NCI-H526 (cell line): ENCODE results near the gene EBF4.
"Not testable (repeated sequence)": the region's sequence is repeated elsewhere in the genome, so short reads cannot be mapped to it uniquely, and the experiment has no call there.

Experiments
- DNase-seq, 2 experiments: peaks; one replicate each; lab custom pipeline; 2025; lab: John Stamatoyannopoulos, UW

EBF4 gene

DNA sequence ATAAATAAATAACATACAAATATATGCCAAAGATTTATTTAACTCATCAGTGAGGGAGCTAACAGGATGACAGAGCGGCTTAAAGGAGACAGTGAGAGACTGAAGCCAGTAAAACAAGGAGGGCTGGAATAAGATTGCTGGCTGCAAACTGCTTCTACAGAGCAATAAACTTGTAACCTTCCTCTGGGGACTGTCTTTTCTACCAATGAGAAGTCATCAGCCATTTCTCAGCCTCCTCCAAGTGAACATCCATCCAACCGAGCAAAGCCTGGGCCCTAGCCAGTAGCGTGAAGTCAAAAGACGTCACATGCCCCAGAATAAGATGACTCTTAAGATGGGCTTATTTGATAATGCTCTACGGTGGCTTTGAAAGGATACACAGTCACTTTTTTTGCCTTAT is 65.4 kb downstream of the EBF4 start:
- DNase-seq = no peak

DNA sequence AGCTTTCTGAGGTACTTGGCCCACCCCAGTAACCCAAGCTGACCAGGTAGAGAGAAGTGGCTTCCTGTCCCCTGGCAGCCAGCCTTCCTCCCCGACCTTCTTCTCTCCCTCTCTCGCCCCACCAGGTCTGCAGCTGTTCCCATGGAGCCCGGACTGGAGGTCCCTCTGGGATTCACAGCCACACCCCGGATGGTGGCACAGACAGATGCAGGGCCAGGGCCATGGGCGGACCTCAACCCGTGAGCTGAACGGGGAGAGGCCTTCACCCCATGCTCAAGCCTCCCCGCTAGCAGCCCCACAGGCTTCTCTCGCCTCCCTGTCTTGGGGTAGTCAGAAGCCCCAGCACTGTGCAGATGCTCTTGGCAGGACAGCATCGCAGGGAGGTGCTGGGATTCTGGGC is 66.6 kb downstream of the EBF4 start:
- DNase-seq = no peak

DNA sequence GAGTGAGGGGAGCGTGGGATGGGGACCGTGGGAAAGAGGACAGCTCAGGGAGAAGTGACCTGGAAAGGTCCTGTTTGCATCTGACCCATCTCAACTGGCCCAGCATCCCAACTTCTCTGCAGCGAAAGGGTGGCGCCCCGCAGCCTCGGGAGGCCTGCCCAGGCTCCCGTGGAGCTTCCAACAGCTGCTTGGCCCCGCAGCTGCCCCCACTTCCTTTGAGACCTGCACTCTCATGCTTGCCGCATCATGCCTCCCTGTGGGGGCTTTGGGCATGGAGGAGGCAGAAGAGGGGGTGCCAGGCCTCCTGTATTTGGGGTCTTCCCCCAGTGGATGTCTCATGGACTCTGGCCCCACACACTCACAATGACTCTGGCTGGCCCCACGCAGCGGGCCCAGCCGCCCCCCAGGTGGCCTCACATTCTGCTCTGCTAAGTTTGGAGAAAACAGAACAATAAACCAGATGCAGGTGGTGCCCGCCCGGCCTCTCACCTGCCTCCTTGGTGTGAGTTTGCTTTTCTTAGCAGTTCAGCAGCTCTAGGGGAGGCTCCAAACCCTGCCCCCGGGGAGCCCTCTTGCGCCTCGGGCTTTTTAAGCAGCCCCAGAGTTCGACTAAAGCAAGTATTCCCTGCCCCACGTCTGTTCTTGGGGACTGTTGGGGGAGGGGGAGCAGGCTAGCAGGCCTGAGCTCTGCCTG is 67.2 kb downstream of the EBF4 start:
- no peak for DNase-seq

DNA sequence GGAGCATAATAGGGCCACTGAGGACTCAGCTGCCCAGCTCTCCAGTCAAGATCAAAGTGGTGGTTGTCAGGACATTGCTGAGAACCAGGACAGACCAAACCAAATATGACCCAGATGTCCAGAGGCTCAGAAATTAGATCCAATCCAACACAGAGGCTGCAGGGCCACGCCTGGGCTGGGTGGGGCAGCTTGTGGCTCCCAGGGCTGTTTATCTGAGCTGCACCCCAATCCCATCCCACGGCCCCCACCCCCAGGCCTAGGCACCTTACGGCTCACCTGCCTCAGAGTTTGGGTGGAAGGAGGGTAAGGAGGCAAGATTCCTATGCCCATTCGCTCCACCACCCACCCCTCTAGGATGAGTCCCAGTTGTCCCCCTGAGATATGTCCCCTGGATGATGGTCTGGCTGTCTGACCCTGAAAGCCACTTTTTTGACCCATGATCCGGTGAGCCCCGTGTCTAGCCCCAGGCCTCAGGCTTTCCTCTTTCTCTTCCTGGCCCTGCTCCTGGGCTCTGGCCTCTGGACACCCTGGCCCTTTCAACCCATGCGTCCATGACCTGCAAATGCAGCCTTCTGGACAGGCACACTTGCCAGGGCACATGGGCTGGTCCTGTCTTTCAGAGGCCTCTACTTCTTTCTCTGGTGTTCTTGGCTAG is 67.8 kb downstream of the EBF4 start:
- DNase-seq = no peak

DNA sequence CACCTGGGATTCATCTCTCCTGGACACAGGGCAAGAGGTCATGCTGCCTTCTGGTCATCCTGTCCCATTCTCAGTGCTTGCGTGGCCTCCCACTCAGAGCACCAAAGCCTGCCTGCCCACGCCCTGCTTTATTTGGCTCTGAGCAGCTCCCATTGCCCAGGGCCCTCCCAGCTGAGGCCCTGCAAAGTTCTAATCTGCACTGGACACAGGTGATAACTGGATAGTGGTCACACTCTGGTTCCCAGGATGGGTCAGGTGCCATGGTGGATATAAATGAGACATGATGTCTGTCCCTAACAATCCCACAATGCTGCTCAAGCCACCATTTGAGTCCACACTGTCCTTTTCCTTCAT is 68.3 kb downstream of the EBF4 start:
- DNase-seq = no peak

DNA sequence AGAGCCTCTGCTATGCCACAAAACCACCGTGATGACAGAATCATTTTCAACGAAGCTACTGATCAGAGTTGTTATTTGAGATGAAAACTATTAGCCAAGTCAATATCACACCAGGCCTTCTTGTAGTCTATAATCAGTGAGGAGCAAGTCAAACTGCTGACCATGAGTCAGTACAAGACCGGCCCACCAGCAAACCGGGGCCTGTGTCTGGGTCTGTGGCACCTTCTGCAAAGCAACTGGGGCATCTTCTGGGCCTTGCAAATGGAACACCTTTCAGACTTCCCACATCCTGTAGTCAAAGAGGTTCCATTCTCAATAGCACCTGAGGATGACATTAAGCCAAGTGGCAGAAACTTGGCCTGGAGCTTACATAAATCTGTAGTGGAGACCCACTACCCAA is 69.3 kb downstream of the EBF4 start:
- DNase-seq = no peak

DNA sequence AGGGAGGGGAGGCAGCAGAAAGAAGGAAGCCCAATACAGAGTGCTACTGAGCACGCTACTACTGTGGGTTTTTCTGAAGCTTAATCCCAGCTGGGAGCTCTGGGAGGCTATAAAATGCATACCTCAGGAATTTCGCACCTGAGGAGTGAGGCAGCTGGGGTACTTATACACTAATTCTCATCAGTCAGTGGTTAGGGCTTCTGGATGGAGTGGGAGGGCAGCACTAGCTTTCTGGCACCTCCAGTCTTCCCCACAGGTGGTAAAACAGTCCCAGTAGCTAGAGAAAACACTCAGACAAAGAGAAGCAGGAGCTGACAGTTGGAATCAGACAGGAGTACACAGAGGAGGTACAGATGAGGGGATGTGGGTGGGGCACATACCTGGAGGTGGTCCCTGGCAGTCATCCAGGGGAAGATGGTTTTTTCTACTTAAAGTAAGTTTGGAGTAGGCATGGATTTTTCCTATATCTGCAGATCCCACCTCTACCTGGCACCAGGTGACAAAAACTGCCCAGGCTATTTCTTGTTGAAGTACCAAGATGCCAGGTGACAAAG is 70.1 kb downstream of the EBF4 start:
- DNase-seq = no peak

DNA sequence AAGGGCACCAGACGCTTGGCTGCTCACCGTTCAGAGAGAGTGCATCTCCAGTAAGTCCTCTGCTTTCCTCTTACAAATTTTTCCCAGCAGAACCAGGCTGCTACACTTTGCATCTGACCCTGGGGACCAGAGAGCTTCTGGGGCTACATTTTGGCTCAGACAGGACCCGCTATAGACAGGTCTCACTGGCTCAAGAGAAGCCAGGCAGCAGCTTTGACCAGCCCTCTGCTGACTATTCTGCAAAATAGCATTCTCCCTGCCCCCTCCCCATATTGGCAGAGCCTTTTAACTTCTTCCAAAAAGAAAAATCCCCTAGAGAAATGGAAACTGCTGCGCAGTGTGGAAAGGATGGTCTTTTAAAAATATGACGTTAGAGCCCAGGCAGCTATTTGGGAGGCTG is 70.6 kb downstream of the EBF4 start:
- no peak for DNase-seq

DNA sequence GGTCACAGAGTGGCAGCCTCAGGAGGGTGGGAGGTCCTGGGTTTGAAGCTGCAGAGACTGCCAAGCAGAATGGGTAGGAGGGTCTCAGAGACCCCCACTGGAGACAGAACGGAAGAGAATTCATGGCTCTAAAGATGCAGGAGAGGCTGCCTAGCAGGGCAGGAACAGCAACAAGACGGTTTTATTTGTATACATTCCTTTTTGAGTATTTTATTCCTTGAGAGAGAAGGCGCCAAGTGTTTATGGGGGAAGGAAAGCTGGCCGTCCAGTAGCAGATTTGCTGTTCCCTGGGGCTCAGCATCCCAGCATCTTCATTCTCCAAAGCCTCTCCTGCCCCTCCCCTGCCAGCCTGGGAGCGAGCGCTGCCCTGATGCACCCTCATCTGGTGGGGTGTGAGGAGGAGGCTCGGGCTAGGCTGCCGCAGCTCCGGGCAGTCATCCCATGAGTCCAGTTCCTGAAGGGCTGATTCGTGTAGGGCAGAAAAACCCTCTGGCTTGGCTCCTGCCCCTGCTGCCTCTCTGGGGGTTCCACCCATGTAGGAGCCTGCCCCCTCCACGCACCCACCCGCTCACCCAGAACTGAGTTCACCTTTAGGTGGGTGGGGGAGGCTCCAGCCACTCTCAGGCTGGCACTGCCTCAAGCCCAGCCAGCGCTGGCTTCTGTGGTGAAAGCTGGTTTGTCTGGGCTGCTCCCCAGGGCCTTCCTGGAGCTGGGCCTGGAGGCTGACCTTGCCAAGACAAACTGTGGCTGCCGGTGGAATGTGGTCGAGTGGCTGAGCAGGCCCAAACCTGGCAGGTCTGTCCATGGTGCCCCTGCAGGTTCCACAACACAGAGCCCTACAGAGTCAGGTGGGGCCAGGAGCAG is 75.4 kb downstream of the EBF4 start:
- no peak for DNase-seq

DNA sequence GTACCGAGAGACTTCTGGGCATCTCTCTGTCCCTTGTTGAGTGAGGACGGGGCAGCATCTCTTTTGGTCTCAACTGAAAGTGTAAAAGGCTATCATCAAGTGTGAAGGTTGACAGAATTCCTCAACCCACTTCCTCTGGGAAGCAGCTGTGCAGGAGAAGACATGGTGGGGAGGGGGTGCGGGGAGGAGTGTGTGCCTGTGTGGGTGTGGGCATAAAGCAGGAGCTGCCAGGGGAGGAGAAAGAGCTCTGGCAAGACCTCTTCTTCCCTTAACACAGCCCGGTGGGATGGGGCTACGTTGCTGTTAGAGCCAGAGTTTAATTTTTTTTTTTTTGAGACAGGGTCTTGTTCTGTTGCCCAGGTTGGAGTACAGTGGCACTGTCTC is 76.0 kb downstream of the EBF4 start:
- no peak for DNase-seq

DNA sequence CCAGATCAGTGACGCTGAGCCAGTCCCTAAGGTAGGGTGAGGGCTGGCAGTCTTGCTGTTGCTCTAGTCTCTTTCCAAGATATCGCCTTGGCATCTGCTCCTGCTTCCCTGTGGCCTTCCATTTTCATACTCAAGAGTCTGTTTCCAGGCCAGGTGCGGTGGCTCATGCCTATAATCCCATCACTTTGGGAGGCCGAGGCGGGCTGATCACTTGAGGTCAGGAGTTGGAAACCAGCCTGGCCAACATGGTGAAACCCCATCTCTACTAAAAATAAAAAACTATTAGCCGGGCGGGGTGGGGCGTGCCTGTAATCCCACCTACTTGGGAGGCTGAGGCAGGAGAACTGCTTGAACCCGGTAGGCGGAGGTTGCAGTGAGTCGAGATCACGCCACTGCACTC is 77.5 kb downstream of the EBF4 start:
- DNase-seq = not testable (repeated sequence)

DNA sequence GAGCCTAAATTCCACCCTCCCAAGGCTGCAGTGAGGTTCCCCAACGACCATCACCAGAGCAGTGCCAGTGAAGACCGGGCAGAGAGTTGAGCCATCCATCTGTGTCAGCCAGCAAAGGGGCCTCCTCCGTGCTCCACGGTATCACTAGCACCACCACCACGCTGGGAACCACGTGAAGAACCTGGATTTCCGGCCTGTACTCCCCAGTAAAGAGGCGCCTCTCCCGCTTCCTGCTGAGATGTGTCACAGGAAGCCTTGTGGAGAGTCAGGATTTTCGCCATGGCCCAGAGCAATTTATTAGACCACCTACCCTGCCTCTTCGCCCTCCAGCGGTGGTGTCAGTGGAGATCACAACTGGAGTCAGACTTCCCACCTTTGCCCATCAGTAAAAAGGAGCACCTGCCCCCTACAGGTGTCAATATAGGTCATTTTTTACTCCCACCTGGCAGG is 79.1 kb downstream of the EBF4 start:
- DNase-seq = no peak

DNA sequence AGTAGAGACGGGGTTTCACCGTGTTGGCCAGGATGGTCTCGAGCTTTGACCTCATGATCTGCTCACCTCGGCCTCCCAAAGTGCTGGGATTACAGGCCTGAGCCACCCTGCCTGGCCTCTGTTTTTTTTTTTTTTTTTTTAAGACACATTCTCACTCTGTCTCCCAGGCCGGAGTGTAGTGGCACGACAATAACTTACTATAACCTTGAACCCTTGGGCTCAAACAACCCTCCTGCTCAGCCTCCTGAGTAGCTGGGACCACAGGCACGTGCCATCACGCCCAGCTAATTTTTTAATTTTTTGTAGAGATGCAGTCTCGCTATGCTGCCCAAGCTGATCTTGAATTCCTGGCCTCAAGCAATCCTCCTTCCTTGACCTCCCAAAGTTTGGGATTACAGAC is 81.2 kb downstream of the EBF4 start:
- no peak for DNase-seq

DNA sequence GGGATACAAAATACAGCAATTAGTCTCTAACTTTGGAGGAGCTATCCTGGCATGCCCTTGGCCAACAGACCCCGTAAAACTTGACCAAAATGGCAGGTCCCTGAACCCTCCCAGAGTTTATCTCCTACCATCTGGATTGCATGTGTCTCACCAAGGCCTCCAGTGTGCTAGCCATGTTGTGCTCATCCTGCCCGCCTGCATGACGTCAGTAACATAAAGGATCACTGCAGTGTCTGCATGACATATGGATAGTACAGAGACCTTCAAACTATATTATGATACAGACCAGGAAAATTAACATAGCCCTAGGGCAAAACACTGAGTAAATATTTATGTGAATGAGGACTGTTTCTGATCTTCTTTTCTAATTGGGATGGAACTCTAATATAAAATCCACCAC is 82.6 kb downstream of the EBF4 start:
- DNase-seq = no peak

DNA sequence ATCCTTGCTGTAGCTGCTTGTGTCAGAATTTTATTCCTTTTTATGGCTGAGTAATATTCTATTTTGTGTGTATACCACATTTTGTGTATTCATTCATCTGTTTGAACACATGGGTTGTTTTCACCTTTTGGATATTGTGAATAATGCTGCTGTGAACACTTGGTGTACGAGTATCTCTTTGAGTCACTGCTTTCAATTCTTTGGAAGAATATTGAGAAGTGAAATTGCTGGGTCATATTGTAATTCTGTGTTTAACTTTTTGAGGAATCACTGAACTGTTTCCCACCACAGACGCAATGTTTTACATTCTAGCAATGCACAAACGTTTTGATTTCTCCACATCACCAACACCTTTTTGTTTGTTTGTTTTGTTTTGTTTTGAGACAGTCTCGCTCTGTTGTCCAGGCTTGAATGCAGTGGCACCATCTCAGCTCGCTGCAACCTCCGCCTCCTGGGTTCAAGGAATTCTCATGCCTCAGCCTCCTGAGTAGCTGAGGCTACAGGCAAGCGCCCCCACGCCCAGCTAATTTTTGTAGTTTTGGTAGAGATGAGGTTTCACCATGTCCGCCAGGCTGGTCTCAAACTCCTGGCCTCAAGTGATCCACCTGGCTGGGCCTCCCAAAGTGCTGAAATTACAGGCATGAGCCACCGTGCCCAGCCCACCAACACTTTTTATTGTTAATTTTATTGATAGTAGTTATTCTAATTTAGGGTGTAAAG is 86.2 kb downstream of the EBF4 start:
- DNase-seq = no peak

DNA sequence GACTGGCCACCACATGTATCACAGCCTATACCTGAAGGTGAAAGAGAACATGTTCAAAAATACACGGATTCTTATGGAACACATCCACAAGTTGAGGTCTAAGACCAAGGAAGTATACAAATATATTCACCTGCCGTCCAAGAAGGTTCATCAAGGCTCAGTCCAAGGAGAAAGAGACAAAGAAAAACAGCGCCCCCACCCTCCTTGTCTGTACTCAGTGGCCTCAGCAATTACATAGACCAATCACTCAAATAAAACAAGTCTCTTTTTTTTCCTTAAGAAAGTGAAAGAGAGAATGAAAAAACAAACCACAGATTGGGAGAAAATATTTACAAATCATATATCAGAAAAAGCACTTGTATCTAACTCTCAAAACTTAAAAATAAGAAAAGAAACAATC is 88.4 kb downstream of the EBF4 start:
- no peak for DNase-seq

DNA sequence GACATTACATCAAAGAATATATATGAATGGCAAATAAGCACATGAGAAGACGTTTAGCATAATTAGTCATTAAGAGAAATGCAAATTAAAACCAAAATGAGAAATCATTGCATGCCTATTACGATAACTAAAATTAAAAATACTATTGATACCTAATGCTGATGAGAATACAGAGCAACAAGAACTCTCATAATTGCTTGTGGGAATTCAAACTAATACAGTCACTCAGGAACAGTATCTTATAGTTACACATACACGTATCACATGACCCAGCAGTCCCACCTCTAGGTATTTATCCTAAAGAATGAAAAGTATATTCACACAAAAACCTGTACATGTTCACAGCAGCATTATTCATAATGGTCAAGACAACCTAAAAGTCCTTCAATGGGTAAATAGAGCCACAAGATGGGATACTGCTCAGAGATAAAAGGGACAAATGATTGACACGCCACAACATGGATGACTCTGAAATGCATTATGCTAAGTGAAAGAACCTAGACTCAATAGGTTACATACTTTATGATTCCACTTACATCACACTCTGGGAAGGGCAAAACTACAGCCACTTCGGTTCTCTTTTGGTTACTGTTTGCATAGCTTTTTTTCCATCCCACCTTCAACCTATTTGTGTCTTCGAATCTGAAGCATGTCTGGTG is 91.5 kb downstream of the EBF4 start:
- no peak for DNase-seq

DNA sequence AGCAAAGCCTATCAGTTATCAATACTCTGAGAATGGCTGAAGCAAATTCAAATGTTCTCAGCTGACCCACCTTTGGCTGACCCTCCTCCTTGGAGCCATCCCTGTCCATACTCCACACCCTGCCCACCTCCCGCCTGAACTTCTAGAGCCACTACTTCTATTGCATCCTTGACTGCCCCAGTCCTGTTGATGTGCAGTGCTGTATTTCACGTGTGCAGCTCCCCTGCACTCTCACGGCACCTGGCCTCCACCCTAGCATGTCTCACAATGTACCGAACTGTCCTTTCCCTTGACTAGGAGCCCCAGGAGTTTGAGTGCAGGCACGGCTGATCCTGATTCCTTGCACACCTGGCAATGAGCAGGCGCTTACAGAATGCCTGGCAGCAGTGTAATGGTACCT is 100.9 kb downstream of the EBF4 start:
- DNase-seq = no peak

DNA sequence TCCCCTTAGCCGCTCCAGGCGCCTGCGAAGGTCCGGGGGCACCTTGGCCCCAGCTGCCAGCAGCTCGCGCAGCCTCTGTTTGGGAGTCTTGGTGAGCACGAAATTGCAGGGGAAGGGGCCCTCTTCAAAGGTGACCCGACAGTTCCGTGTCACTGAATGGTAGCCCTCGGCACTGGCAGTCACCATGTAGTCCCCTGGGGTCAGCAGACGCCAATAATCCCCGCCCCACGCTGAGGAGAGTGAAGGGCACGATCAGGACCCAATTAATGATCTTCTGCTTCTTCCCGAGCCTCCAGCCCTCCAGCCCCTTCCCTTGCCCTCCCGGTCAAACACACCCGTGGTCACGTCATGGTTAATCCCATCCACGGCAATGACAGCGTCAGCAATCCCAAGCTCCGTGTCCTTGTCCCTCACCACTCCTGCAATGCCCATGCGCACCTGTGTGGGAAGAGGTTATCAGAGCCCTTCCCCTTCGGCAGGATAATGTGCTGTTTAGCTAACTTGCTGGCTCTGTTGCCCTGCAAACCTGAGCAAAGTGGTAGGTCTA is 101.7 kb downstream of the EBF4 start:
- DNase-seq = peak in 1 of 2 experiments; percentile 26

DNA sequence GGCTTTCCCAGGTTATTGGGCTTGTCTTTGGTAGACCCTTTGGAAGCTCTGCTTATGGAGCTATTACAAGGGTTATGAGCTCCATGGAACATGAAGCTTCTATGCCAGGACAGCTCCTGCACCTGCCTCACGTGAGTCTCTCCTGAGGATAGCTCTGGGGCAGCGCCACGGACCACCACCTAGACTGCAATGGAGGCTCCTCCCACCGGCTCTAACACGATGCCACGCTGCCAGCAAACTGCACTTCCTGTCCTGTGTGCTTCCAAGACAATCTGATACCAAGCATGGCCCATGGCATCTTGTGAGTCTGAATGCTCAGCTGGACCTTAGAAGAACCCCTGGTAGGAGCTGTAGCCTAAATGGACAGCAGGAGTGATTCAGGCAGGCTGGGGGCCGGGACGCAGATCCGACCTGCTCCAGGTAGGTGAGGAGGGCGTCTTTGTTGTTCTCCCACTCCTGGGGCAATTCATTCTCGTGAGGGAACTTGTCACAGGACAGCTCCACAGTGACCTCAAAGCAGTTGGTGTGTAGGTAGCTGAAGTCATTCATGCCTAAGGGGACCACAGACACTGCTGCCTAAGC is 102.4 kb downstream of the EBF4 start:
- DNase-seq = peak in 1 of 2 experiments; percentile 64

DNA sequence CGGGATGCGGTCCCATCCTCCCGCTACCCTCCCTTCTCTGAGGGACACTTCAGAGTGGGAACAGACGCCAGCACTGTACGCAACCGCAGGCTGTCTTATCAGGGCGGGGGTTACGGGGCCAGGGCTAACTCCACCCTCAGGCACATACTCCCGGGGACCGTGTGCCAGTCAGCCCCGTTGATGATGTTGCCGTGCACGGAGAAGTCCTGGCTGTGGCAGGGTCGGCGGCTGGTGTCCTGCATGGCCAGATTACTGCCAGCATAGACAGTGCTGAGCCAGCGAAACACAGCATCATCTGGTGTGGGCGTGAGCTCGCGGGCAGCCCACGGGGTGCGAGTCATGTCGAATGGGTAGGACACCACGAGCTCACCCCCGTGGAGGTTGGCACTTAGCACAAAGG is 102.9 kb downstream of the EBF4 start:
- DNase-seq = peak in 1 of 2 experiments; percentile 24
